Uterus (tissue), 2 donors: ENCODE results near the gene TSACC.

ENCODE experiments used
- CTCF ChIP-seq, 4 experiments: fragments of 200-600 bp in 2 of 4; fragments of 450-650 bp in 2 of 4; sonication (generic) in 2 of 4; IDR thresholded peaks; one replicate each; pipeline ENCODE4 v1.5.1; 2016 to 2019; ENCODE audit warnings: antibody characterized with exemption in 4 of 4, mild to moderate bottlenecking in 2 of 4, moderate library complexity in 1 of 4
- POLR2A ChIP-seq, 2 donors: fragments of 450-650 bp; IDR thresholded peaks; one replicate each; pipeline ENCODE4 v1.6.1; 2016; ENCODE audit warnings: antibody characterized with exemption in 2 of 2, mild to moderate bottlenecking in 1 of 2, moderate library complexity in 1 of 2

- no peak for TF ChIP-seq POLR2A (IDR thresholded peaks at IDR 0.05)
- TF ChIP-seq CTCF (IDR thresholded peaks at IDR 0.05), result no peak
Measured at GRCh38 chr1:156342166-156342955, 4.0 kb downstream of the TSACC start.
